GM21515 (cell line): ENCODE measurements around the gene DLX2.
"Not testable (repeated sequence)": the region's sequence is repeated elsewhere in the genome, so short reads cannot be mapped to it uniquely, and the experiment has no call there.

Experiments
- ATAC-seq: cut with Tn5 transposase; IDR thresholded peaks from one replicate; pipeline ENCODE4 v1.9.1; 2021; ENCODE audit not compliant: unreplicated experiment

The DLX2 gene

GRCh38 chr2:172102391-172103359, at the start of gene DLX2:
Gene DLX2, minus strand, starts transcription at chr2:172102900. Its CDS starts 362 bp downstream, at chr2:172102538.
- peak; percentile 71 for ATAC-seq

- no peak for ATAC-seq
Measured at GRCh38 chr2:172147944-172148650, 45.4 kb upstream of the DLX2 start.

- ATAC-seq, result no peak
Measured at GRCh38 chr2:172143817-172144216, 41.1 kb upstream of the DLX2 start.

- ATAC-seq, result not testable (repeated sequence)
Measured at GRCh38 chr2:172138727-172139126, 36.0 kb upstream of the DLX2 start.

GRCh38 chr2:172137943-172138342, 35.2 kb upstream of the DLX2 start:
- no peak for ATAC-seq

GRCh38 chr2:172137109-172137508, 34.4 kb upstream of the DLX2 start:
- no peak for ATAC-seq

GRCh38 chr2:172135446-172135845, 32.7 kb upstream of the DLX2 start:
- ATAC-seq, result no peak

- no peak for ATAC-seq
Measured at GRCh38 chr2:172134270-172134669, 31.6 kb upstream of the DLX2 start.

- no peak for ATAC-seq
Measured at GRCh38 chr2:172131713-172132555, 29.2 kb upstream of the DLX2 start.

GRCh38 chr2:172129404-172129803, 26.7 kb upstream of the DLX2 start:
- no peak for ATAC-seq

- no peak for ATAC-seq
Measured at GRCh38 chr2:172128484-172128883, 25.8 kb upstream of the DLX2 start.

GRCh38 chr2:172120118-172120517, 17.4 kb upstream of the DLX2 start:
- no peak for ATAC-seq

- ATAC-seq, result no peak
Measured at GRCh38 chr2:172119089-172119488, 16.4 kb upstream of the DLX2 start.

- ATAC-seq, result no peak
Measured at GRCh38 chr2:172116107-172116506, 13.4 kb upstream of the DLX2 start.

GRCh38 chr2:172114579-172114978, 11.9 kb upstream of the DLX2 start:
- ATAC-seq, result no peak

GRCh38 chr2:172114176-172114575, 11.5 kb upstream of the DLX2 start:
- ATAC-seq, result not testable (repeated sequence)

GRCh38 chr2:172113617-172114016, 10.9 kb upstream of the DLX2 start:
- ATAC-seq, result no peak

- ATAC-seq, result no peak
Measured at GRCh38 chr2:172109988-172110811, 7.5 kb upstream of the DLX2 start.

GRCh38 chr2:172109256-172109987, 6.7 kb upstream of the DLX2 start:
- no peak for ATAC-seq

- no peak for ATAC-seq
Measured at GRCh38 chr2:172108587-172108930, 5.9 kb upstream of the DLX2 start.
